GM19099 (cell line): ENCODE results near the gene PRKCE.

Experiments
- POLR2A ChIP-seq: IDR thresholded peaks from 3 replicates; pipeline ENCODE4 v1.6.1; 2011; ENCODE audit warnings: low read depth; ENCODE audit not compliant: insufficient read length; ENCODE audit errors: extremely low read depth

PRKCE gene

GRCh38 chr2:46072101-46072820, 420.8 kb downstream of the PRKCE start:
- no peak for TF ChIP-seq POLR2A

GRCh38 chr2:46073540-46074046, 422.1 kb downstream of the PRKCE start:
- TF ChIP-seq POLR2A: no peak

GRCh38 chr2:46074501-46074900, 423.0 kb downstream of the PRKCE start:
- TF ChIP-seq POLR2A: no peak

GRCh38 chr2:46075848-46076247, 424.4 kb downstream of the PRKCE start:
- TF ChIP-seq POLR2A: no peak

GRCh38 chr2:46076251-46076650, 424.8 kb downstream of the PRKCE start:
- TF ChIP-seq POLR2A: no peak

GRCh38 chr2:46076875-46077274, 425.4 kb downstream of the PRKCE start:
- no peak for TF ChIP-seq POLR2A

GRCh38 chr2:46077522-46078107, 426.1 kb downstream of the PRKCE start:
- TF ChIP-seq POLR2A: no peak

- no peak for TF ChIP-seq POLR2A
Observed at GRCh38 chr2:46079985-46080560, 428.6 kb downstream of the PRKCE start.

GRCh38 chr2:46082531-46083485, 431.3 kb downstream of the PRKCE start:
- TF ChIP-seq POLR2A: no peak

- TF ChIP-seq POLR2A: no peak
Observed at GRCh38 chr2:46086578-46087070, 435.1 kb downstream of the PRKCE start.

- no peak for TF ChIP-seq POLR2A
Observed at GRCh38 chr2:46087492-46087891, 436.0 kb downstream of the PRKCE start.

- TF ChIP-seq POLR2A: no peak
Observed at GRCh38 chr2:46091004-46091403, 439.5 kb downstream of the PRKCE start.

GRCh38 chr2:46091961-46092667, 440.6 kb downstream of the PRKCE start:
- no peak for TF ChIP-seq POLR2A

GRCh38 chr2:46094689-46095088, 443.2 kb downstream of the PRKCE start:
- no peak for TF ChIP-seq POLR2A
